Natural killer cell treated with Interleukin-12 subunit alpha and Interleukin-12 subunit beta and Interleukin-15 and Interleukin-18, amount 100 ng/mL, for 72 hours (primary cell): ENCODE data around the gene DRICH1. TPM values are rescaled to one million over a fixed set of nuclear protein-coding genes. Genes with fewer than 3 reads are reported as not detected.
"Not testable (repeated sequence)": the region's sequence is repeated elsewhere in the genome, so short reads cannot be mapped to it uniquely, and the experiment has no call there.

Source experiments
- ATAC-seq, 2 donors: fragments of 150-1000 bp; cut with Tn5 transposase in 1 of 2; sonication (Bioruptor Pico), chemical (Tn5 transposase) in 1 of 2; 2 replicates each; pipeline ENCODE4 v1.10.0; 2021
- DNase-seq: peaks from one replicate; pipeline ENCODE4 v3.0.0; 2022; ENCODE audit warnings: low spot score
- H3K27ac Mint-ChIP-seq, 2 donors: 1 replicate in 1 of 2; 2 replicates in 1 of 2; pipeline ENCODE4 v1.8.0; 2022; ENCODE audit warnings: mixed read lengths in 2 of 2, mild to moderate bottlenecking in 1 of 2, moderate library complexity in 1 of 2
- H3K27me3 Mint-ChIP-seq, 2 donors: 1 replicate in 1 of 2; 2 replicates in 1 of 2; pipeline ENCODE4 v1.8.0; 2022; ENCODE audit warnings: mixed read lengths in 2 of 2
- H3K36me3 Mint-ChIP-seq: one replicate; pipeline ENCODE4 v1.8.0; 2022; ENCODE audit warnings: mixed read lengths
- H3K4me1 Mint-ChIP-seq, 2 donors: 1 replicate in 1 of 2; 2 replicates in 1 of 2; pipeline ENCODE4 v1.8.0; 2022; ENCODE audit warnings: low read depth in 2 of 2, mixed read lengths in 2 of 2, mild to moderate bottlenecking in 1 of 2
- H3K4me3 Mint-ChIP-seq: one replicate; pipeline ENCODE4 v1.8.0; 2022; ENCODE audit warnings: mixed read lengths
- H3K9me3 Mint-ChIP-seq: 2 replicates; pipeline ENCODE4 v1.8.0; 2022; ENCODE audit warnings: mixed read lengths
- total RNA-seq, 2 donors: library from RNA; stranded (reverse); gene quantifications; one replicate each; pipeline ENCODE4 v1.2.3, GENCODE V29; 2022

DRICH1 gene
- total RNA-seq, 2 donors from 2014 or later = 1.5 to 2.0 TPM

DNA sequence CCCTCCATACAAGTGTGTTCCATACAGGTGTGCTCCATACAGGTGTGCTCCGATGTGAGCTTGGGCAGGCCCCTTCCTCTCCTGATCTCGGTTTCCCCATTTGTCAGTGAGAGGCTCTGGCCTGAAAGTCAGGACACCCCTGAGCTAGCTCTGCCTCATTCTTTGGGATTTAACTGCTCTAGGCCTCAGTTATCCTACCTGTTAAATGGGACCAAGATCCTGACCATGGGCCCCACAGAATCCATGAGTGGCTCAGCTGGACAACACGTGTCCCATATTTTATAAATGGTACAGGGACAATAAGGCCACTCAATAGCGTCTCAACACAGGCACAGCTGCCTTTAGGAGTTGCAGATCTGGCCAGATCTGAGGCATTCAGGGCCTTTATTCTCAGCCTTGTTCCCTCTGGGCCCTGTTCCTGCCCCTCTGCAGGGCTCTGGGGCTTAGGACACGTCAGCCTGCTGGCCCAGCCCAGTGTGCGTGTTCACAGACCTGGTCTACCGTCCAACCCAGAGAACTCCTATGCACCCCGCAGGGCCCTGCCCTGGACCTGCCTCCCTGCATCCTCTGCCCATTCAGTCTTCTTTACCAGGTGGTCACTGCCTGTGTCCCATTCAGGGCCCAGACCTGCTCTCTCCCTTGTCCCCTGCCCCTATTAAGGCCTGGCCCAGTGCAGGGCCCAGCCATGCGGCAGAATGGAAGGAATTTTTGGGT is 33.2 kb downstream of the DRICH1 start:
- Mint-ChIP-seq H3K4me3 (no peak overlapping the region), H3K36me3 (no peaks in the 10 kb centered on the region), H3K27ac (no peak overlapping the region), H3K4me1 (peaks cover 0 to 1% of the 10 kb centered on the region in 2 donors), H3K27me3 (no peaks in the 10 kb centered on the region), H3K9me3 (no peaks in the 10 kb centered on the region)
- DNase-seq (no peak), ATAC-seq (peak in 1 of 2 donors; percentile 14)

- H3K27me3 Mint-ChIP-seq, H3K36me3 Mint-ChIP-seq, H3K9me3 Mint-ChIP-seq, H3K4me1 Mint-ChIP-seq, H3K4me3 Mint-ChIP-seq, H3K27ac Mint-ChIP-seq, DNase-seq: not testable (repeated sequence)
- ATAC-seq = peak in 1 of 2 donors; percentile 48
Observed at GRCh38 chr22:23597576-23598268, 34.4 kb downstream of the DRICH1 start.

DNA sequence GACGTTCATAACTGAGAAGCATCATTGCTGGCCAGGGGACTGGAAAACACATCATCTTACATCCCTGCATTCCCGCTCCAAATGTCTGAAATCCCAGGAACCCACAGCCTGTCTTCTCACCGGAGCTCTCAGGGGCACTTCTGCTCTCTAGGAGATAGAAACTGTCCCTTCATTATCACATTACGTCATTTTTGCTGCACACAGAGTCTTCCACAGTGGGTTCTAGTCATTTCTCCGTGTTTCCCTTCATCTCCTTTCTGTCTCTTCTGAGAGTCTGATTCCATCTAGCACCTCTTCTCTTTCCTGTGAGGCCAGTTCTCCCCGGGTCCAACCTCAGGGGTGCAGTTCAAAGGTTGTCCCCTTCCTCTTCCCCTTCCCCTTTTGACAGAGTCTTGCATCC is 36.2 kb downstream of the DRICH1 start:
- not testable (repeated sequence) for DNase-seq, H3K27ac Mint-ChIP-seq, H3K4me1 Mint-ChIP-seq, H3K4me3 Mint-ChIP-seq, ATAC-seq, H3K27me3 Mint-ChIP-seq, H3K9me3 Mint-ChIP-seq, H3K36me3 Mint-ChIP-seq

GRCh38 chr22:23591846-23592245 is 40.3 kb downstream of the DRICH1 start:
- Mint-ChIP-seq H3K27ac (no peak overlapping the region), H3K9me3 (no peaks in the 10 kb centered on the region), H3K4me3 (no peak overlapping the region), H3K36me3 (no peaks in the 10 kb centered on the region), H3K4me1 (peaks cover 0 to 3% of the 10 kb centered on the region in 2 donors), H3K27me3 (peaks cover 0 to 3% of the 10 kb centered on the region in 2 donors)
- no peak for DNase-seq
- no peak for ATAC-seq

DNA sequence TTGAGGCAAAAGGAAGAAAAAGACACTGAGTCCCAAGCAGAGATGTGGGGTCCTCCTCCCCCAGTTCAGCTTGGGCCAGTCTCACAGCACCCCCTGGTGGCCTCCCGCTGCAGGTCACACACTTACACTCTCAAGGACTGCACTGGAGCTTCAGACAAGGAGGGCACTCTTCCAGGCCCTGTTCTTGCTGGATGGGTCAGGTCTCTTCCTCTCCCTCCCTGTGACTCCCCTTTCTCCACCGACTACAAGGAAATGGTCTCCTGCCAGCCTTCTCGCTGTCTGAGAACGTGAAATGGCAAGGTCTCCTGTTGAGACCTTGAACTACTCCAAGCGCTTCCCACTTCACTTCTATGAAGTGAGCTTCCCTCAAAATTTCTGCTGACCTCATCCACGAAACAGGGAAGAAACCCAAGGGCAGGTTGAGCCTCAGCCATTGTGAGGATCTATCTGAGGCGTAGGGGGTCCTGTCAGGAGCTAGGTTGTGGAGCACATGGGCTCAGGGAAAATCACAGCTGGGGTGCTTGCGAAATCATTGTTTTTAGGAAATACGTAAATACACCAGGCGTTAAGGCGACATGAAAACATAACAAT is 40.8 kb downstream of the DRICH1 start:
- DNase-seq (no peak), ATAC-seq (peak; percentile 66 to 72)
- H3K27me3 Mint-ChIP-seq = peaks cover 0 to 3% of the 10 kb centered on the region in 2 donors
- H3K4me3 Mint-ChIP-seq = no peak overlapping the region
- peaks cover 0 to 3% of the 10 kb centered on the region in 2 donors for H3K4me1 Mint-ChIP-seq
- no peaks in the 10 kb centered on the region for H3K9me3 Mint-ChIP-seq
- H3K36me3 Mint-ChIP-seq = no peaks in the 10 kb centered on the region
- no peak overlapping the region for H3K27ac Mint-ChIP-seq

DNA sequence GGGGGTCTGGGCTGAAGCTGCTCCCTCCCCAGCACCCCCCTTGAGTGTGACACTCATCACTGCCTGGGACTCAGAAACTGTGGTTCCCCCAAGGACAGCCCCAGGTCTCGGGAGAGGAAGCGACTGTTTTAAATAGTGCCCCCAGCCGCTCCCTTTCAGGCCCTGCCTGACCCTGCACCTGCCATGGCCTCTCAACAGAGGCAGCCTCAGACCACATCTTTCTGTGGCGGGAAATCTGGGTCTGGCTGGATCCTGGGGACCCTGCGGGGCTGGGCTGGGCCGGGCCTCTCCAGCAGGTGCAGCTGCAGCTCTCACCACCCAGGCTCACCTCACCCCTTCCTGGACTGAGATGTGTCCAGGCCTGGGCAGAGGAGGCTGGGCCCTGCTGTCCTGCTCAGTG is 48.3 kb downstream of the DRICH1 start:
- ATAC-seq (peak in 1 of 2 donors; percentile 17), DNase-seq (no peak)
- H3K4me1 Mint-ChIP-seq = no peaks in the 10 kb centered on the region
- no peaks in the 10 kb centered on the region for H3K27me3 Mint-ChIP-seq
- H3K27ac Mint-ChIP-seq = no peak overlapping the region
- H3K4me3 Mint-ChIP-seq = no peak overlapping the region
- H3K36me3 Mint-ChIP-seq = no peaks in the 10 kb centered on the region
- no peaks in the 10 kb centered on the region for H3K9me3 Mint-ChIP-seq

- Mint-ChIP-seq H3K27me3 (no peaks in the 10 kb centered on the region), H3K9me3 (no peaks in the 10 kb centered on the region), H3K4me1 (no peaks in the 10 kb centered on the region), H3K36me3 (no peaks in the 10 kb centered on the region), H3K4me3 (no peak overlapping the region), H3K27ac (no peak overlapping the region)
- DNase-seq = no peak
- ATAC-seq = no peak
Observed at GRCh38 chr22:23583153-23583552, 49.0 kb downstream of the DRICH1 start.

DNA sequence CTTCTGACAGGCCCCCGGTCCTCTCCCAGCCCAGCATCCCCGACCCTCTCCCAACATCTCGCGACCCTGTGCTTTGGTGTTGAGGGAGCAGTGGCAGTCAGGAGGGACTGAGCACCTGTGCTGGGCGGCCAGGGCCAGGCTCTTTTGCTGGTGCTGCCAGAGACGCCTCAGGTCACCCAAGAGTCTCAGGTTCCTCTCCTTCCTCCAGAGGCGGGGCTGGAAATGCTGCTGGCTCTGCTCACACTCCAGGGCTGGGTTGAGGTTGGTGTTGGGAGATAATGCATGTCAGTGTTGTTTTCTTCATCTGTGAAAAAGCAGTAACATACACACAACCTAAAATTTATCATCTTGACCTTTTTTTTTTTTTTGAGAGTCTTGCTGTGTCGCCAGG is 50.9 kb downstream of the DRICH1 start:
- H3K27me3 Mint-ChIP-seq = peaks cover 0 to 7% of the 10 kb centered on the region in 2 donors
- H3K27ac Mint-ChIP-seq = no peak overlapping the region
- no peaks in the 10 kb centered on the region for H3K4me1 Mint-ChIP-seq
- no peak for DNase-seq
- no peaks in the 10 kb centered on the region for H3K36me3 Mint-ChIP-seq
- no peaks in the 10 kb centered on the region for H3K9me3 Mint-ChIP-seq
- ATAC-seq = no peak
- H3K4me3 Mint-ChIP-seq = no peak overlapping the region

DNA sequence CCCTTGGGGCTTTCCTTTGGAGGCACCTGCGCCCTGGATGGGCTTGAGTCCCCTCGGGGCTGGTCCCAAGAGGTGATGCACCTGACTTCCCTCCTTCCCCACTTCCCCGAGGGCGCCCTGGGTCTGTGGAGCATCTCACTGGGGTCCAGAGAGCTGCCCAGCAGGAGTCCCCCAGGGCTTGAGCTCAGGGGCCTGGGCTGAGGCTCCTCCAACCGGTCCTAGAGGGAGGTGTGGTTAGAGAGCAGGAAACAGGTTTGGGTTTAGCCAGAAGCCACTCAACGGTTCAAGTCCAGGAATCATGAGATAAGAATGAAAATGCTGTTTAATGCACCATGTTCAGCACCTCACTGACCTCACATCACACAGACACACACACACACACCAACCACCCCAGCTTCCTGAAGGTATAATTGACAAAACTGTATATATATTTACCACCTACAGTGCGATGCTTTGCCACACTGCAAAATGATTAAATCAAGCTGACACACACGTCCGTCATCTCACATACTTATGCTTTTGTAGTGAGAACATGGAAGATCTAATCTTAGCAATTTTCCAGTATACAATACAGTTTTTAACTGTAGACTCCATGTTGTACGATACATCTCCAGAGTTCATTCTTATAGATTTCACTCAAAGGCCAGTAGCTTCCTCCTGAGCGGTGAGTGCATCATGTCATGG is 51.4 kb downstream of the DRICH1 start:
- H3K4me3 Mint-ChIP-seq = no peak overlapping the region
- H3K27ac Mint-ChIP-seq = no peak overlapping the region
- peaks cover 3 to 13% of the 10 kb centered on the region in 2 donors for H3K27me3 Mint-ChIP-seq
- H3K36me3 Mint-ChIP-seq = no peaks in the 10 kb centered on the region
- DNase-seq (no peak), ATAC-seq (no peak)
- H3K4me1 Mint-ChIP-seq = no peaks in the 10 kb centered on the region
- H3K9me3 Mint-ChIP-seq = no peaks in the 10 kb centered on the region

DNA sequence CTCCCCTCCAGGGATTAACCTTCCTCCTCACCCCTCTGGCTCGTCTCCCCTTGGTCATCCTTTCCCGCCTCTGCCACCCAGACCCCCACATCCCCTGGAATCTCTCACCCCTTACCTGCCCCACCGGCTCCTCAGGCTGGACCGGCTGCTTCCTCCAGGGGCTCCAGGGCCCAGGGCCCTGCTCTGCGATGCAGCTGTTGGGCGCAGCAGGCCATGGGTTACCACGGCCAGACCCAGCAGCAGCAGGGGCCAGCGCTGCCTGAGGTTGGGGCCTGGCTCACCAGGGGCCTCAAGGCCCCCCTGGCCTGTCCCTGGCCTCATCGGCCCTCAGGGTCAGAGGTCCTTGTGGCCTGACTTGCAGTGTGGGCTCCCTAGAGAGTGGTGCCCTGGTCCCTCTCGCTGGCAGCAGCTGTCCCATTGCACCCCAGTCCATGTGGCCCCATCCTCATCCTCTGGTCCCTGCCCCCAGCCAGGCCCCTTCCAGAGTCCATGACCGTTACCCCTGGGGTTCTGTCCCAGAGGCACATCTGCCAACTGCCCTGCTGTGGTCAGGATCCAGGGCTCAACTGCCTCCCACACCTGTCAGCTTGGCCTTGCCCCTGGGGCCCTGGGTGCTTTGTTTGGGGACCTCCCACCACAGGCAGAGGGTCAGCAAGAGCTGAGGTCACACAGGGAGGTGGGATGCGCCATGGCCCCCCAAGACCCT is 52.1 kb downstream of the DRICH1 start, which contains the start of gene IGLL1:
Gene IGLL1, minus strand, starts transcription at position 421 of the 706 bp plus-strand sequence. Its CDS starts 100 bp downstream, at position 321.
- Mint-ChIP-seq H3K4me3 (no peak within 1 kb of the TSS), H3K36me3 (no peaks in the 10 kb centered on the region), H3K9me3 (no peaks in the 10 kb centered on the region), H3K4me1 (no peaks in the 10 kb centered on the region), H3K27ac (no peak within 1 kb of the TSS), H3K27me3 (peaks cover 7 to 19% of the 10 kb centered on the region in 2 donors)
- ATAC-seq = peak in 1 of 2 donors; percentile 26
- DNase-seq = no peak

DNA sequence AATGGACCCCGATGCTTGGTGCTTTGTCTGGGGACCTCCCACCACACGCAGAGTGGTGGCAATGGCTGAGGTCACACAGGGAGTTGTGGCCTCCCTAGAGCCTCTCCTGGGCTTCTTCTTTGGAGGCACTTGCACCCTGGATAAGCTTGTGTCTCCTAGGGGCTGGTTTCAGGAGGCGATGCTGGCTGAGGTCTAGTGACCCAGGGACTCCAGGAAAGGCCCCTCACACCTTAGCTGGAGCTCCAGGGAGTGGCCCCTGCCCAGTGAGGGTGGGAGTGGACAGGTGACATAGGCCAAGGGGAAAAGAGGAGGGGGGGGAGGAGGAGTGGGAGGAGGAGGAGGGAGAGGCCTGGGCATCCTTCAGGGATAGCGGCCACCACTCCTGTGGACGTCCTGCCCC is 52.8 kb downstream of the DRICH1 start:
- Mint-ChIP-seq H3K36me3 (no peaks in the 10 kb centered on the region), H3K27ac (no peak overlapping the region), H3K4me3 (no peak overlapping the region), H3K9me3 (no peaks in the 10 kb centered on the region), H3K4me1 (no peaks in the 10 kb centered on the region), H3K27me3 (peaks cover 7 to 19% of the 10 kb centered on the region in 2 donors)
- ATAC-seq = no peak
- no peak for DNase-seq

DNA sequence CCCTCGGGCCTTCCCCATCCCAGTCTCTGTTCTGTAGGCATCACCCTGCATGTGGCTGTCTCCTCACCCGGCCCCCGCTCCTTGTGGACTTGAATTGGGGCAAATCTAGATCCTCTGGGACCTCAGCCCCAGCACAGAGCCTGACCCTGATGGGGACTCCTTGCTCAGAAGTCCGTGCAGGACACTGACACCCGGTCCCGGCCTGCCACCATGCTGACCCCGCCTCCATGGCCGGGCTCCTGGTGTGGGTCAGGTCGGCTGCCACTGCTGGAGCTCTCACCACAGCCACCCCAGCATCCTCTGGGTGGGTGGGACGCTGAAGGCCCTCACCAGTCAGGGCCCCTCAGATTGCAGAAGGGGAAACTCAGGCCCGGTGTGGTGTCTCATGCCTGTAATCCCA is 53.8 kb downstream of the DRICH1 start:
- ATAC-seq (no peak), DNase-seq (no peak)
- no peaks in the 10 kb centered on the region for H3K4me1 Mint-ChIP-seq
- peaks cover 7 to 19% of the 10 kb centered on the region in 2 donors for H3K27me3 Mint-ChIP-seq
- H3K9me3 Mint-ChIP-seq = no peaks in the 10 kb centered on the region
- no peaks in the 10 kb centered on the region for H3K36me3 Mint-ChIP-seq
- H3K27ac Mint-ChIP-seq = no peak overlapping the region
- H3K4me3 Mint-ChIP-seq = no peak overlapping the region

DNA sequence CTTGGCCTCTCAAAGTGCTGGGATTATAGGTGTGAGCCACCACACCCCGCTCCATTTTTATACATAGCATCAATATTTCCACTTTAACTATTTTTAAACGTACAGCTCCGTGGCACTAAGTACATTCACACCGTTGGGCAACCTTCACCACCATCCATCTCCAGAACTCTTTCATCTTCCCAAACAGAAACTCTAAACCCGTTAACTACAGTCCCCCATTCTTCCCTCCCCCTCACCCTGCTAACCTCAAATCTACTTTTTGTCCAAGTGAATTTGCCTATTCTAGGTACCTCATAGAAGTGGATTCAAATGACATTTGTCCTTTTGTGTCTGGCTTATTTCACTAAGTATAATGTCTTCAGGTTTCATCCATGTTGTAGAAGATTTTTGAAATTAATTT is 55.4 kb downstream of the DRICH1 start:
- peaks cover 7 to 19% of the 10 kb centered on the region in 2 donors for H3K27me3 Mint-ChIP-seq
- H3K27ac Mint-ChIP-seq = no peak overlapping the region
- DNase-seq (no peak), ATAC-seq (no peak)
- H3K9me3 Mint-ChIP-seq = no peaks in the 10 kb centered on the region
- H3K36me3 Mint-ChIP-seq = no peaks in the 10 kb centered on the region
- H3K4me1 Mint-ChIP-seq = no peaks in the 10 kb centered on the region
- no peak overlapping the region for H3K4me3 Mint-ChIP-seq
